Fibroblast of lung (primary cell): ENCODE measurements around the gene ARPC5L. TPM values are rescaled to one million over a fixed set of nuclear protein-coding genes. Genes with fewer than 3 reads are reported as not detected.

Source experiments
- DNase-seq, 2 donors: peaks; one replicate each; pipeline versions ENCODE4 v3.0.0 to v3.0.0-alpha.2; 2010; ENCODE audit warnings: low read depth in 2 of 2
- H2AFZ ChIP-seq: 2 replicates; pipeline ENCODE4 v1.5.1; 2012; ENCODE audit warnings: low read length, control low read depth, inconsistent platforms
- H3K27ac ChIP-seq: 2 replicates; pipeline ENCODE4 v1.5.1; 2011; ENCODE audit warnings: low read length, control low read depth; ENCODE audit not compliant: insufficient read depth
- H3K27me3 ChIP-seq: 2 replicates; pipeline ENCODE4 v1.5.1; 2011; ENCODE audit warnings: mild to moderate bottlenecking, low read length; ENCODE audit not compliant: control insufficient read depth, insufficient read depth
- H3K36me3 ChIP-seq: 2 replicates; pipeline ENCODE4 v1.5.1; 2011; ENCODE audit warnings: low read length; ENCODE audit not compliant: control insufficient read depth, insufficient read depth
- H3K4me1 ChIP-seq: 2 replicates; pipeline ENCODE4 v1.5.1; 2011; ENCODE audit warnings: low read length; ENCODE audit not compliant: control insufficient read depth, insufficient read depth; ENCODE audit errors: extremely low read depth
- H3K4me2 ChIP-seq: 2 replicates; pipeline ENCODE4 v1.5.1; 2011; ENCODE audit warnings: low read length, control low read depth; ENCODE audit not compliant: insufficient read depth; ENCODE audit errors: extremely low read depth
- H3K4me3 ChIP-seq, 4 experiments: fragments of 200-600 bp in 1 of 4; sonication (generic) in 1 of 4; replicated peaks in 1 of 4; 2 replicates each; pipeline ENCODE4 v1.5.1; 2011 to 2016; ENCODE audit warnings: low read length in 4 of 4, low read depth in 3 of 4, mild to moderate bottlenecking in 3 of 4, control low read depth in 2 of 4, inconsistent platforms in 1 of 4, mixed read lengths in 1 of 4; ENCODE audit not compliant: insufficient read depth in 1 of 4; ENCODE audit errors: control extremely low read depth in 1 of 4
- H3K79me2 ChIP-seq: 2 replicates; pipeline ENCODE4 v1.5.1; 2012; ENCODE audit warnings: mild to moderate bottlenecking, low read length, inconsistent platforms; ENCODE audit not compliant: control insufficient read depth, insufficient read depth
- H3K9ac ChIP-seq: 2 replicates; pipeline ENCODE4 v1.5.1; 2011; ENCODE audit warnings: mild to moderate bottlenecking, low read length, control low read depth; ENCODE audit not compliant: insufficient read depth
- H3K9me3 ChIP-seq: 2 replicates; pipeline ENCODE4 v1.5.1; 2012; ENCODE audit warnings: low read depth, low read length; ENCODE audit not compliant: control insufficient read depth, insufficient read depth
- H4K20me1 ChIP-seq: 2 replicates; pipeline ENCODE4 v1.5.1; 2011; ENCODE audit warnings: low read length; ENCODE audit not compliant: control insufficient read depth, insufficient read depth; ENCODE audit errors: extremely low read depth
- EZH2 ChIP-seq: IDR thresholded peaks from 2 replicates; pipeline ENCODE4 v1.5.1; 2012; ENCODE audit warnings: low read length, control low read depth, mild to moderate bottlenecking; ENCODE audit errors: missing control alignments
- polyA plus RNA-seq, 2 donors: library from polyadenylated mRNA; depleted of rRNA in 1 of 2; stranded (reverse) in 1 of 2; unstranded in 1 of 2; fragments of >200 nt; gene quantifications; 2 replicates each; pipeline ENCODE4 v1.2.1, GENCODE V29; 2011 to 2012; ENCODE audit warnings: missing spikeins in 1 of 2
- total RNA-seq: library from RNA; depleted of rRNA; stranded (reverse); fragments of >200 nt; gene quantifications from 2 replicates; pipeline ENCODE4 v1.2.1, GENCODE V29; 2014
- TF ChIP-seq, protein P1 (sequence below), 2 donors: IDR thresholded peaks in 1 of 2; conservative IDR thresholded peaks in 1 of 2; 1 replicate in 1 of 2; 2 replicates in 1 of 2; pipeline ENCODE4 v1.5.1; 2011 to 2012; ENCODE audit warnings: low read length in 2 of 2, control low read depth in 1 of 2, inconsistent platforms in 1 of 2, low read depth in 1 of 2, mild to moderate bottlenecking in 1 of 2

Gene ARPC5L
- total and polyA plus RNA-seq, 2 donors (not counting 1 experiment from before 2014, with no cell fraction given): 13.2 to 48.9 TPM

DNA sequence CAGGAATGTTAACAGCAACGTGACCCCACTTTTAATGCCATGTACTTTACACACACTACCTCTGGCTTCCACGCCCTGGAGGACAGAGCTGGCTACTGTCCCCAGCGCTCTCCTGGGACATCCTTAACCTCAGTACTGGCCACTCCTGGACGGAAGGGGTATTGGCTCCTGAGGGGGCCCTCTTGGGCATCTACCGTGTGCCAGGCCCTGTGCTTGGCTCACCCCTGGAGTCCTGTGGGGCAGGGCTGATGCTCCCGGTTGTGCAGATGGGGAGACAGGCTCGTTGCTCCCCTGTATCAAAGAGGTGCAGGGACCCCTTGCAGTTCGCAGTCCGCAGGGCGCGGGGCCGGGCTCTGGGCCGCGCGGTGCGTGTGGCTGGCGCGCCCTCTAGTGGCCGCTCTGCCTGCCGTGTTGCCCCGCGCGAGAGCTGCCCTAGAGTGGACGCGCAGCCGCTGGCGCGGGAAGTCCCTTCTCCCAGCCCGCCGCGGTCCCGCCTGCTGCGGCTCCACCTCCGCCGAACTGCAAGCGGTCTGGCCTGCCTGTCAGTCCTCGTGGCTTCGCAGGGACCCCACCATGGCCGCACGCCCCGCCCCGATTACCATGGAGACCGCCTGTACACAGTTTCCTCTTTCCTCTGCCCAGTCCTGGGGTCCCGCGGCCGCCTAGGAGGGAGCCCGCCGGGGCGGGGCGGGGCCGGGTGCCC lies 8.9 kb upstream of the ARPC5L start, which contains the start of gene WDR38:
Gene WDR38, plus strand, starts transcription at position 632 of the 703 bp plus-strand sequence. CDS start 72 bp downstream, outside the sequence.
- peaks cover 3% of the 10 kb centered on the region for H3K4me1 ChIP-seq
- peak; percentile 60 to 72 for DNase-seq
- no peaks in the 10 kb centered on the region for H3K79me2 ChIP-seq
- peaks cover 9% of the 10 kb centered on the region for H3K36me3 ChIP-seq
- H3K4me3 ChIP-seq: peak within 1 kb of the TSS; percentile 25 to 59 (median 48)
- no peaks in the 10 kb centered on the region for H4K20me1 ChIP-seq
- H3K4me2 ChIP-seq: peak within 1 kb of the TSS; percentile 84
- H2AFZ ChIP-seq: peak within 1 kb of the TSS; percentile 81
- H3K9me3 ChIP-seq: no peaks in the 10 kb centered on the region
- H3K27me3 ChIP-seq: no peaks in the 10 kb centered on the region
- H3K27ac ChIP-seq: no peak within 1 kb of the TSS
- peak within 1 kb of the TSS; percentile 10 for H3K9ac ChIP-seq
- TF ChIP-seq, protein P1, sequence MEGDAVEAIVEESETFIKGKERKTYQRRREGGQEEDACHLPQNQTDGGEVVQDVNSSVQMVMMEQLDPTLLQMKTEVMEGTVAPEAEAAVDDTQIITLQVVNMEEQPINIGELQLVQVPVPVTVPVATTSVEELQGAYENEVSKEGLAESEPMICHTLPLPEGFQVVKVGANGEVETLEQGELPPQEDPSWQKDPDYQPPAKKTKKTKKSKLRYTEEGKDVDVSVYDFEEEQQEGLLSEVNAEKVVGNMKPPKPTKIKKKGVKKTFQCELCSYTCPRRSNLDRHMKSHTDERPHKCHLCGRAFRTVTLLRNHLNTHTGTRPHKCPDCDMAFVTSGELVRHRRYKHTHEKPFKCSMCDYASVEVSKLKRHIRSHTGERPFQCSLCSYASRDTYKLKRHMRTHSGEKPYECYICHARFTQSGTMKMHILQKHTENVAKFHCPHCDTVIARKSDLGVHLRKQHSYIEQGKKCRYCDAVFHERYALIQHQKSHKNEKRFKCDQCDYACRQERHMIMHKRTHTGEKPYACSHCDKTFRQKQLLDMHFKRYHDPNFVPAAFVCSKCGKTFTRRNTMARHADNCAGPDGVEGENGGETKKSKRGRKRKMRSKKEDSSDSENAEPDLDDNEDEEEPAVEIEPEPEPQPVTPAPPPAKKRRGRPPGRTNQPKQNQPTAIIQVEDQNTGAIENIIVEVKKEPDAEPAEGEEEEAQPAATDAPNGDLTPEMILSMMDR (conservative IDR thresholded peaks at IDR 0.05 in 1 of 2, IDR thresholded peaks at IDR 0.05 in 1 of 2; ENCODE audit: low read depth in 1 of 2, low read length in 2 of 2): peak; percentile 77 to 85
- no peak for TF ChIP-seq EZH2

DNA sequence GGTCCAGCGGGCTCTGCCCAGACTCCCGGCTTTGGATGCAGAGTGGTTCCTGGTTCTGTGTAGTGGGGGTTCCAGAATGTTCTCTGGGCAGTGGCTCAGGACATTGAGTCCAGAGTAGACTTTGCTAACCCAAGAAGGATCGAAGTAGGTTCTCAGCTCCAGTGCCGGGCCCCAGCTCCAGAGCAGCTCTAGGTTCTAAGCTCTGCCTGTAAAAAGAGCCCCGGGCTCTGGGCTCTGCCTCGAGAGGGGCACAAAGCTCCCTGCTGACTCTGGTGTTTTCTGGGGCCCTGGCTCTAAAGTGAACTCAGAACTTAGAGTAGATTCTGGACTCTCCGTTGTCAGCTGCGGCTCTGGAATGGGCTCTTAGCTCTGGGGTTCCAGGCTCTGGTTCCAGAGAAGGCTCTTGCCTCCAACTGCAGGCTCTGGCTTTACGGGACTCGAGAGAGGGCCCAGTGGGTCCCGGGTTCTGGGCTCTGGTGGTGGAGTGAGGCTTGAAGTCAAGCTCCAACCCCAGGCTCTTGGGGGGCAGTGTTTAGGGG lies 8.3 kb upstream of the ARPC5L start:
- peaks cover 2% of the 10 kb centered on the region for H4K20me1 ChIP-seq
- no peak overlapping the region for H3K27ac ChIP-seq
- DNase-seq: no peak
- no peak overlapping the region for H2AFZ ChIP-seq
- TF ChIP-seq, protein P1 (conservative IDR thresholded peaks at IDR 0.05 in 1 of 2, IDR thresholded peaks at IDR 0.05 in 1 of 2; ENCODE audit: low read depth in 1 of 2, low read length in 2 of 2): no peak
- no peak for TF ChIP-seq EZH2
- H3K79me2 ChIP-seq: peaks cover 6% of the 10 kb centered on the region
- no peak overlapping the region for H3K9ac ChIP-seq
- H3K4me2 ChIP-seq: peak overlapping the region; percentile 84
- H3K27me3 ChIP-seq: no peaks in the 10 kb centered on the region
- H3K36me3 ChIP-seq: peaks cover 16% of the 10 kb centered on the region
- H3K4me1 ChIP-seq: peaks cover 3% of the 10 kb centered on the region
- H3K4me3 ChIP-seq: peak overlapping the region in 3 of 4 experiments; percentile 47 to 59 (median 50)
- H3K9me3 ChIP-seq: no peaks in the 10 kb centered on the region

DNA sequence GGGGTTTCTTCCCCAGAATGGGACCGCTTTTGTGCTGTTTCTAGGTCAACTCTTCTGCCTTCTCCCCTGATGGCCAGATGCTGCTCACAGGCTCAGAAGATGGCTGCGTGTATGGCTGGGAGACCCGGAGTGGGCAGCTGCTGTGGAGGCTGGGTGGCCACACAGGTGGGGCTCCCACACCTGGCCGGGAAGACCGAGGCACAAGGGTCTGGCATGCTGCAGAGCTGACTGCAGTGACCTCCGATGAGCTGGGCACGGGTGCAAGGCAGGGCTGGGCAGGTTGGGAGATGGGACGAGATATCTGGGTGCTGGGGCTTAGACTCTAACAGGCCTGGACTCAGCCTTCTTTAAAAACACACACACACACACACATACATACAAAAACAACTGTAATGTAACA lies 7.8 kb upstream of the ARPC5L start:
- Histone ChIP-seq H2AFZ (no peak overlapping the region), H4K20me1 (peaks cover 2% of the 10 kb centered on the region), H3K9me3 (no peaks in the 10 kb centered on the region), H3K4me2 (no peak overlapping the region), H3K4me1 (peaks cover 3% of the 10 kb centered on the region), H3K36me3 (peaks cover 20% of the 10 kb centered on the region), H3K79me2 (peaks cover 10% of the 10 kb centered on the region), H3K27me3 (no peaks in the 10 kb centered on the region), H3K27ac (no peak overlapping the region), H3K4me3 (no peak overlapping the region), H3K9ac (no peak overlapping the region)
- no peak for TF ChIP-seq EZH2
- TF ChIP-seq, protein P1 (conservative IDR thresholded peaks at IDR 0.05 in 1 of 2, IDR thresholded peaks at IDR 0.05 in 1 of 2; ENCODE audit: low read depth in 1 of 2, low read length in 2 of 2): no peak
- no peak for DNase-seq
